ENCODE results near the gene GALNT9. TPM values are rescaled to one million over a fixed set of nuclear protein-coding genes. Genes with fewer than 3 reads are reported as not detected.

GALNT9 gene
- total RNA-seq, 6 experiments from 2014 or later = not detected

DNA sequence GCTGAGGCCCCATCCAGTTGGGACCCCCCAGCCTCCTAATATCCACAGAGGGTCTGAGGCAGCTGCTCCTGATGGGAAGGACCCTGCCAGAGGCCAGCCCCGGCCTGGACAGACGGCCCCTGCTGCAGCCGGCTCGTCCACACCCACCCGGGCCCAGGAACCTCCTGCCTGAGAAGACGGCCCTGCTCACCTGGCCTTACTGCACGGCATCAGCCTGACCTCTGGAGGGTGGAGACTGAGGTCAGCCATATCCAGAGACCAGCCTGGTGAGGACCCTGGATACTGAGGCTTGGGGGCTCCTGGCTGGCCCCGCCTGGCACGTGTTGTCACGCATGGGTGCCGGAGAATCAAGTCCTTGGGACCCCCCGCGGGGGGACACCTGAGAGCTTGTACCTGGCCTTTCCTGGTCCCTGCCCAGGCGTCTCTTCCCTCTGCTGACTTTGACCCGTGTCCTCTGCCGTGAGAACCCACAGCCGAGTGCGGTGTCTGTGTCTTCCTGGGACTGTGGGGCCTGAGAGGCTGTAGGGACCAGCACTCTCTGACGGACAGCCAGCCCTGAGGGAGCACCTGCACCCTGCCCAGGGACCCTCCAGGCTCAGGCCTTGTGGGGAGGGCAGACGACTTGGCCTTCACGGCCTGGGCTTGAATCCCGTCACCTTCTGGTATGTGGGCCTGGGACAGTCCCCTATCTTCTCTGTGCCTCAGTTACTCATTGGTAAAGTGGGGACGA, 127.8 kb downstream of the GALNT9 start:
- no peak for DNase-seq
- H3K36me3 Mint-ChIP-seq (ENCODE audit: low read depth) = no peaks in the 10 kb centered on the region
- H3K9me3 Mint-ChIP-seq = no peaks in the 10 kb centered on the region
- H3K27ac Mint-ChIP-seq = no peak overlapping the region
- peaks cover 51% of the 10 kb centered on the region for H3K27me3 Mint-ChIP-seq (ENCODE audit: insufficient read depth)
- TF ChIP-seq, protein P1, sequence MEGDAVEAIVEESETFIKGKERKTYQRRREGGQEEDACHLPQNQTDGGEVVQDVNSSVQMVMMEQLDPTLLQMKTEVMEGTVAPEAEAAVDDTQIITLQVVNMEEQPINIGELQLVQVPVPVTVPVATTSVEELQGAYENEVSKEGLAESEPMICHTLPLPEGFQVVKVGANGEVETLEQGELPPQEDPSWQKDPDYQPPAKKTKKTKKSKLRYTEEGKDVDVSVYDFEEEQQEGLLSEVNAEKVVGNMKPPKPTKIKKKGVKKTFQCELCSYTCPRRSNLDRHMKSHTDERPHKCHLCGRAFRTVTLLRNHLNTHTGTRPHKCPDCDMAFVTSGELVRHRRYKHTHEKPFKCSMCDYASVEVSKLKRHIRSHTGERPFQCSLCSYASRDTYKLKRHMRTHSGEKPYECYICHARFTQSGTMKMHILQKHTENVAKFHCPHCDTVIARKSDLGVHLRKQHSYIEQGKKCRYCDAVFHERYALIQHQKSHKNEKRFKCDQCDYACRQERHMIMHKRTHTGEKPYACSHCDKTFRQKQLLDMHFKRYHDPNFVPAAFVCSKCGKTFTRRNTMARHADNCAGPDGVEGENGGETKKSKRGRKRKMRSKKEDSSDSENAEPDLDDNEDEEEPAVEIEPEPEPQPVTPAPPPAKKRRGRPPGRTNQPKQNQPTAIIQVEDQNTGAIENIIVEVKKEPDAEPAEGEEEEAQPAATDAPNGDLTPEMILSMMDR (IDR thresholded peaks at IDR 0.05) = no peak
- H3K4me3 Mint-ChIP-seq = no peak overlapping the region
- peaks cover 11% of the 10 kb centered on the region for H3K4me1 Mint-ChIP-seq (ENCODE audit: low read depth)

DNA sequence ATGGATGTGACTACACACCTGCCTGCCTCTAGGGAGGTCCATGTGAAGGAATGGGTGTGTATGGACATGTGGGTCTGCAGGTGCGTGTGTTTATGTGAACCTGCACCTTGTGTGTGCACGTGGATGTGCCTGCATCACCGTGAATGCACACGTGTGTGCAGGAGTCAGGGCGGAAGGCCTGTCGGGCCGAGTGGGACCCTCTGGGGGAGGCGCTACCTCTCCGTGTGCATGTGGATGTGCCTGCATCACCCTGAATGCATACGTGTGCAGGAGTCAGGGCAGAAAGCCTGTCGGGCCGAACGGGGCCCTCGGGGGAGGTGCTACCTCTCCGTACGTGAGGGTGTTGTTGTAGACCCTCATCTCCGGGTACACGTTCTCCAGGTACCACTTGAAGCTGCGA, 128.6 kb downstream of the GALNT9 start:
- Mint-ChIP-seq H3K27ac (no peak overlapping the region), H3K4me3 (no peak overlapping the region), H3K27me3 (ENCODE audit: insufficient read depth) (peaks cover 43% of the 10 kb centered on the region), H3K9me3 (no peaks in the 10 kb centered on the region), H3K36me3 (ENCODE audit: low read depth) (no peaks in the 10 kb centered on the region), H3K4me1 (ENCODE audit: low read depth) (peaks cover 11% of the 10 kb centered on the region)
- no peak for DNase-seq
- TF ChIP-seq, protein P1 (IDR thresholded peaks at IDR 0.05) = no peak

DNA sequence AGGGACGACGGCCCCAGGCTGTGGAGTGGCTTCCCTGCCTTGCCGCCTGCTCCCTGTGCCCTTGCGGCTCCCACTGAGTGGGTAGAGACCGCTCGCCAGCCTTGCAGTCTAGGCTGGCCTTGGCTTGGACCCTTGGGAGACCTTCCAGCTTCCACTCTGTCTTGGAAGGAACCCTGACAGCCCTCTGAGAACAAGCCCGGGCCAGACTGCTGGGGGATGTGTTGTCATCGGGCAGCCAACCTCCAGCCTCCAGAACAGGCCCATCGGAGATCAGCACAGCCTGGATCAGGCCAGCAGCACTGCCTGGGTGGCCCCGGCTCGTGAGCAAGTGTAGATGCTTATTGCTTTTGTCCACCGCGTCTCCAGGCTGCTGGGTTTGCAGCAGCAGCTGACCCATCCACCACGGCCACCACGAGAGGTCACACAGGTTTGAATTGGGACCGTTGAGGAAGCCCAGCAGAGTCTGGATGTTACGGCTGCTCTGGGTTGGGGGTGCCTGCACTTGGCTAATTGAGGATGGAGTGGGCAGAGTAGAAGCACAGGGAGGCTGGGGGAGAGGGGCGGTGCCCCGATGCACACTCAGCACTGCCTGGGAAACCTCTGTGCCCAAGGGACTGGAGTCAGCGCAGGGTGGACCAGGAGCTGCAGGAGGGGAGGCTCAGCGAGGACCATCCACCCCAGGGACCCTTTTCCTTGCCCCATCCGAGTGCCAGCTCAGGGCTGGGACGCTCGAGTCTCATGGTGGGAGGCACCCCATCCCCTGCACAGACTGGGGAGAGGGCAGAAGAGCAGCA, 129.7 kb downstream of the GALNT9 start:
- Mint-ChIP-seq H3K27ac (no peak overlapping the region), H3K27me3 (ENCODE audit: insufficient read depth) (peaks cover 34% of the 10 kb centered on the region)
- no peak for DNase-seq

DNA sequence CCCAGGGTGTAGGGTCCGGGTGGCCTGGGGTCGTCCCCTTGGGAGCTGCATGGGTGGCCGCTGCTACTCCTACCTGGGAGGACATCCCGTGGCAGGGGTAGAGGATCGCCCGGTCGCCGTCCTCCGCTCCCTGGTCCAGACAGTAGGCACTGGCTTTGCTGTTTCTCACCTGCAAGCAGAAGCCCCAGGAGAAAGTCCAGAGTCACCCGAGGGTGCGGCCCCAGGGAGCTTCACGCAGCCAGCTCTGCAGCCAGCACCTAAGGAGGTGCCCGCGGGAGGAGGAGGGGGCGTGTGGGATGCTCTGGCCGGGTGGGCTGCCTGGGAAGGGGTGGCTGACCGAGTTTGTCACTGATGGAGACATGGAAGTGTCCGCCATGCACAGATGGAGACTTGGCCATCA, 130.3 kb downstream of the GALNT9 start:
- peaks cover 3% of the 10 kb centered on the region; the same call in 1 of the 2 replicates for H3K4me1 Mint-ChIP-seq (ENCODE audit: low read depth)
- H3K27me3 Mint-ChIP-seq (ENCODE audit: insufficient read depth) = peaks cover 28% of the 10 kb centered on the region
- H3K4me3 Mint-ChIP-seq = no peak overlapping the region
- no peak for DNase-seq
- TF ChIP-seq, protein P1 (IDR thresholded peaks at IDR 0.05) = no peak
- H3K9me3 Mint-ChIP-seq = peaks cover 8% of the 10 kb centered on the region
- peaks cover 2% of the 10 kb centered on the region for H3K36me3 Mint-ChIP-seq (ENCODE audit: low read depth)
- H3K27ac Mint-ChIP-seq = no peak overlapping the region

More for the DNA sequence above, 129.7 kb downstream of the GALNT9 start:
- peaks cover 9% of the 10 kb centered on the region for H3K4me1 Mint-ChIP-seq (ENCODE audit: low read depth)
- peaks cover 2% of the 10 kb centered on the region for H3K9me3 Mint-ChIP-seq
- H3K36me3 Mint-ChIP-seq (ENCODE audit: low read depth) = no peaks in the 10 kb centered on the region
- TF ChIP-seq, protein P1 (IDR thresholded peaks at IDR 0.05) = no peak
- no peak overlapping the region for H3K4me3 Mint-ChIP-seq

DNA sequence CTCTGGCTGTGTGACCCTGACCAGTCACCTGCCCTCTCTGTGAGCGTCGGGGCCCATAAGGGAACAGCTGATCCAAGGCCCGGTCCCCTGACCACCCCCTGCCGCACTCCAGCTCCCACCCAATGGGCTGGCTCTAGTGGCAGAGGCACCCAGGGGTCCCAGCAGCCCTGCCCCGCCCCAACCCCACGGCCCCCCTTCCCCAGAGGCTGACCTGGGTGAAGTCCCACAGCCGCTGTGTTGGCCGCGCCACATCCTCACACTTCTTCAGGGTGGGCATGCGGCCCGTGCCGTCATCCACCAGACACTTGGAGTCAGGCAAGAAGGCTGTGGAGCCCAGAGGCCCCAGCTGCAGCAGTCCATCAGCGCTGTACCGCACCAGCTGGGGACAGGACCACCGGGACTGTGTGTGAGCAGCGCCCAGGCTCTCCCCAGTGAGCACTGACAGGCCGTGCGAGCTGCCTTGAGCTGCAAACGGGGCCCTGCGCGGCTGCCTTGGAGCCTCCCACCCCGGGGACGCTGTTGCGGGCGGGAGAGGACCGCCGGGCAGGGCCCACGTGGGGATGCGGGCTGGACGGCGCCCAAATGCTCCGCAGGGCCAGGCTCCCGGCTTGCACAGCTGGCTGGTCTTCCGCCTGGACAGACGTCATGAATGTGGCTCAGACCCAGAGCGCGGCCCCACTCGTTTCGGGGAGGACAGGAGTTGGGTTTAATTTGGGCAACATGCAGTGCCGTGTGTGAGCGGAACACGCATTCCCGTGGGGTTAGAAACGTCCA, 131.6 kb downstream of the GALNT9 start:
- TF ChIP-seq, protein P1 (IDR thresholded peaks at IDR 0.05) = no peak
- no peaks in the 10 kb centered on the region for H3K4me1 Mint-ChIP-seq (ENCODE audit: low read depth)
- no peak overlapping the region for H3K27ac Mint-ChIP-seq
- no peak overlapping the region for H3K4me3 Mint-ChIP-seq
- peaks cover 22% of the 10 kb centered on the region for H3K27me3 Mint-ChIP-seq (ENCODE audit: insufficient read depth)
- DNase-seq = no peak
- peaks cover 22% of the 10 kb centered on the region for H3K9me3 Mint-ChIP-seq
- peaks cover 12% of the 10 kb centered on the region for H3K36me3 Mint-ChIP-seq (ENCODE audit: low read depth)
